Motor neuron (in vitro differentiated cells): ENCODE data around the gene TLN1. TPM values are rescaled to one million over a fixed set of nuclear protein-coding genes. Genes with fewer than 3 reads are reported as not detected.

Experiments
- ATAC-seq, 8 experiments: fragments of 200-7000 bp; cut with Tn5 transposase; replicated peaks in 6 of 8; 2 replicates each; pipeline ENCODE4 v1.8.0; 2021; ENCODE audit warnings: mild to moderate bottlenecking in 8 of 8, moderate library complexity in 8 of 8
- H3K27ac ChIP-seq, 2 donors: fragments of 250-450 bp; sonication (Bioruptor Pico); 2 replicates each; pipeline ENCODE4 v1.9.0; 2021; ENCODE audit warnings: antibody characterized with exemption in 2 of 2, mild to moderate bottlenecking in 2 of 2, moderate library complexity in 1 of 2
- H3K4me1 ChIP-seq, 2 donors: fragments of 250-450 bp; sonication (Bioruptor Pico); replicated peaks in 1 of 2; 2 replicates each; pipeline ENCODE4 v1.6.1; 2021; ENCODE audit warnings: antibody characterized with exemption in 2 of 2, mild to moderate bottlenecking in 2 of 2, moderate library complexity in 1 of 2
- H3K4me3 ChIP-seq, 5 donors: fragments of 250-450 bp; sonication (Bioruptor Pico); 2 replicates each; pipeline ENCODE4 v1.9.0; 2021; ENCODE audit warnings: antibody characterized with exemption in 5 of 5, mild to moderate bottlenecking in 5 of 5, moderate library complexity in 4 of 5
- WGBS, 10 experiments: fragments of 450-650 bp; shearing (Covaris generic); methylation state at CpG; one replicate each; pipeline ENCODE4 v1.0.0; 2022; 5-methylcytosine and 5-hydroxymethylcytosine counted together
- in situ Hi-C, 9 experiments: fragments of 400-800 bp; cut with MboI; loops; one replicate each; pipeline ENCODE4 v1.15.0; 2021; ENCODE audit warnings: low sequenced_read_pairs in 9 of 9, low pct_unique_long_range_greater_than_20kb in 2 of 9; ENCODE audit not compliant: unreplicated experiment in 9 of 9
- total RNA-seq, 8 experiments: library from RNA; unstranded; fragments of 300-600 nt; gene quantifications; 2 replicates each; pipeline versions ENCODE4 v1.2.3 to v1.2.4, GENCODE V29; 2022

TLN1 gene
- total RNA-seq, 8 experiments from 2014 or later = 6.9 to 138 (median 44.6) TPM

DNA sequence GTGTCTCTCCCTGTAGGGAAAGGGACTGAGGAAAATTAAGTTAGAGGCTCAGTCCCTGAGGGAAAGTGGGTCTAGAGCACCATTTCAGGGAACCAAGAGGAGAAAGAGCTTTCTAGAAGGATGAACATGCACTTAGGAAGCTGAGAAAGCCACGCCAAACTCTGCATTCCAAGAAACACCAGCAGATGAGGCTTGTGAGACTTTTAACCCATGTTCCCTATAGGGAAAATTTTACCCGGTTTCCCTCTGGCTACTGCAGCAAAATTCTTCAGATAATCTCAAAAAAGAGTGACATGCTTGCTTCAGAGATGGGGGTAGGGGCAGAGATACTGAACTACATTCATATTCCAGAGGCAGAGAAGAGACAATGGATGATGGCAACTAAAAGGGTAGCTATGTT lies 8.6 kb downstream of the TLN1 start:
- Histone ChIP-seq H3K4me1 (peaks cover under 1 to 11% of the 10 kb centered on the region in 2 donors), H3K4me3 (no peak overlapping the region), H3K27ac (no peak overlapping the region)
- no peak for ATAC-seq
- 60 to 100% (median 100%) methylated on average over 1 to 2 of the region's 2 CpGs; no CpG with 5 or more reads in 3 of the 10 experiments for WGBS, 10 experiments
- in situ Hi-C loops = no loop called here

DNA sequence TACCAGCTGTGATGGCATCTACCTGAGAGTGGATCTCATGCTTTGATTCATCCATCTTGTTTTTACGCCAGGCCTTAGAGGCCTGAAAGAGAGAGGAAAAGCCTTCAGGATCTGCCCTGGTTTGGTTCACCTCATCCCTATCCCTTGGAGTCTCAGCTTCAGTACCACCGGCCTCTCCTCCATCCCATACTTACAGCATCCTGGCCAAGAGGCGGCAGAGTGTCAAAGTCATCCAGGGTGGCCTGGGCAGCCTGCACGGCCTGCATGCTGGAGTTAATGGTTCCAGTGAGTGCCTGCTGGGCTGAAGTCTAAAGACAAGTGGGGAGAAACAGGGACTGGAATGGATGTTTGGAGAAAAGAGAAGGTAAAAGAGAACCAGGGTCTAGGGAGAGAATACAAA lies 12.4 kb downstream of the TLN1 start:
- ATAC-seq = no peak
- Histone ChIP-seq H3K4me1 (no peaks in the 10 kb centered on the region), H3K27ac (no peak overlapping the region), H3K4me3 (no peak overlapping the region)
- WGBS, 10 experiments = 83 to 100% (median 97%) methylated on average over 1 to 3 of the region's 4 CpGs; no CpG with 5 or more reads in 4 of the 10 experiments
- in situ Hi-C loops = no loop called here

GRCh38 chr9:35718721-35719511 lies 13.1 kb downstream of the TLN1 start:
- Histone ChIP-seq H3K27ac (no peak overlapping the region), H3K4me1 (no peaks in the 10 kb centered on the region), H3K4me3 (no peak overlapping the region)
- ATAC-seq = no peak
- WGBS, 10 experiments = 20 to 100% (median 89%) methylated on average over 1 to 8 of the region's 15 CpGs; no CpG with 5 or more reads in 2 of the 10 experiments
- in situ Hi-C loops = no loop called here

DNA sequence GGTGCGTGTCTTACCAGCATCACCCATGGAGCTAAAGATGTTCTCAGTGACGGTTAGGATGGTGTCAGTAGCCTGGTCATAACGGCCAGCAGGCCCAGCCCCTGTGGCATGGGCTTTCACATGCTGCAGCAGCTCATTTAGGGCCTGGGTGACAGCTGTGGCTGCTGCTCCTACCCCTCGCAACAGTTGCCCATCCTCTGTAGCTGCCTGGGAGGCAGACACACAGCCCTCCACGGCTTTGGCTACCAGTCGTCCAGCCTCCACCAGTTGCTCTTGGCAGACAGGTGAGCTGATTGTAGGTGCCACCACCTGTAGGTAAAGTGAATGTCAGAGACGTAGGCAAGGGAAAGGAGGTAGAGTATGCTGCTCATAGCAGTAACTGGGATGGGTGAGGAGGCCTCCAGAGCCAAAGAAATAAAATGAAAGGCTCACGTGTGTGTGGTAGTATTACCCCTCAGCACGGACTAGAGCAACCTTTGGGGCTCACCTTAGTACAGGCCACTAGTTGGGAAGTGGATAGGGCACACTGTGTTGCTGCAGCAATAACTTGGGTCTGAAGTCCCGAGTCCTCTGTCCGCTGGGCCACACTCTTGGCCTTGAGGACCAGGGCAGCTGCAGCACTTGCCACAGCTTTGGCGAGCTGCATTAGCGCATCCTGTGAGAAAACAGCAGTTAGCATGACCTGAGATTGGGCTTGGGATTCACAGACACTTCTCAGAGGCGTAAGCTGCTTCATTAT lies 14.7 kb downstream of the TLN1 start:
- WGBS, 10 experiments = 80 to 100% (median 100%) methylated on average over 1 to 10 of the region's 14 CpGs; no CpG with 5 or more reads in 3 of the 10 experiments
- H3K27ac ChIP-seq = no peak overlapping the region
- in situ Hi-C loops = no loop called here

GRCh38 chr9:35716230-35716629 lies 15.8 kb downstream of the TLN1 start:
- H3K4me1 ChIP-seq = no peaks in the 10 kb centered on the region
- WGBS, 10 experiments = 60 to 100% methylated on average over 1 to 3 of the region's 4 CpGs; no CpG with 5 or more reads in 8 of the 10 experiments
- in situ Hi-C loops = no loop called here
- H3K27ac ChIP-seq = no peak overlapping the region
- no peak overlapping the region for H3K4me3 ChIP-seq
- peak in 1 of 8 experiments; percentile 63 for ATAC-seq

More for the DNA sequence above, 14.7 kb downstream of the TLN1 start:
- H3K4me1 ChIP-seq = no peaks in the 10 kb centered on the region
- ATAC-seq = no peak
- H3K4me3 ChIP-seq = no peak overlapping the region

DNA sequence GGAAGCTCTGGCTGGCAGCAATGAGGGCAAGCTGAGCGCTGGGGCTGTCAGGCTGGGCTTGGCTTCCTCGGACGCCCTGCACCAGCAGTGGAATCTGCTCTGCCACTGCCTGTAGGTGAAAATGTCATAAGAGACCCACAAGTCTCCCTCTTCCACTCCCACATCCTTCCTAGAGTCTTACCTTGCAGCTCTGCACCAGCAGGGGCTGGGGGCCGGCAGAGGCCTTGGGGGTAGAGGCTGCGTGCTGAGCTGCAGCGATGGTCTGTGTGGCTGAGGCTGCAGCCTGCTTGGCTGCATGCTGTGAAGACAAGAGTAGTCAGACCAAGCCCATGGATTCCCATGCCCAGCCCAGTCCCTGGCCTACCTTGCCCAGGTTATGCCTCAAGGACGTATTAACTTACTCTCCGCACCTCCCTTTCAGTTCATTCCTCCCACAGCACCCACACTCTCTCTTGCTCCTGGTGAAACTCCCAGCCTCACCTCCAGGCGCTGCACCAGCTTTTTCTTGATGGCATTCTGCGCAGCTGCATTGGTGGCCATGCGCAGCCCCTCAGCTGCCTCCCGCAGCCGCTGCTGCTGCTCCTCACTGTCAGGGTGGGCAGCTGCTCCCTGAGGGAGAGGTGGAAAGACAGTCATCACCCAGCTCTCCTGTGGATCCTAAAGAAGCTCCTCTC lies 17.3 kb downstream of the TLN1 start:
- WGBS, 10 experiments = 80 to 100% (median 94%) methylated on average over 3 to 9 of the region's 13 CpGs; no CpG with 5 or more reads in 4 of the 10 experiments
- Histone ChIP-seq H3K4me3 (no peak overlapping the region), H3K4me1 (no peaks in the 10 kb centered on the region), H3K27ac (no peak overlapping the region)
- in situ Hi-C loops = no loop called here
- ATAC-seq = no peak

- WGBS, 10 experiments = 90 to 100% (median 100%) methylated on average over 2 to 4 of the region's 6 CpGs; no CpG with 5 or more reads in 7 of the 10 experiments
Measured at GRCh38 chr9:35714123-35714522, 17.9 kb downstream of the TLN1 start.

GRCh38 chr9:35713578-35713977 lies 18.4 kb downstream of the TLN1 start:
- 88 to 100% (median 98%) methylated on average over 2 to 3 of the region's 3 CpGs for WGBS, 10 experiments
- no peaks in the 10 kb centered on the region for H3K4me1 ChIP-seq
- in situ Hi-C loops = no loop called here
- no peak for ATAC-seq
- no peak overlapping the region for H3K4me3 ChIP-seq
- H3K27ac ChIP-seq = no peak overlapping the region

More at GRCh38 chr9:35714123-35714522, 17.9 kb downstream of the TLN1 start:
- no peak for ATAC-seq
- H3K4me1 ChIP-seq = no peaks in the 10 kb centered on the region
- no peak overlapping the region for H3K27ac ChIP-seq
- no peak overlapping the region for H3K4me3 ChIP-seq
- in situ Hi-C loops = no loop called here

DNA sequence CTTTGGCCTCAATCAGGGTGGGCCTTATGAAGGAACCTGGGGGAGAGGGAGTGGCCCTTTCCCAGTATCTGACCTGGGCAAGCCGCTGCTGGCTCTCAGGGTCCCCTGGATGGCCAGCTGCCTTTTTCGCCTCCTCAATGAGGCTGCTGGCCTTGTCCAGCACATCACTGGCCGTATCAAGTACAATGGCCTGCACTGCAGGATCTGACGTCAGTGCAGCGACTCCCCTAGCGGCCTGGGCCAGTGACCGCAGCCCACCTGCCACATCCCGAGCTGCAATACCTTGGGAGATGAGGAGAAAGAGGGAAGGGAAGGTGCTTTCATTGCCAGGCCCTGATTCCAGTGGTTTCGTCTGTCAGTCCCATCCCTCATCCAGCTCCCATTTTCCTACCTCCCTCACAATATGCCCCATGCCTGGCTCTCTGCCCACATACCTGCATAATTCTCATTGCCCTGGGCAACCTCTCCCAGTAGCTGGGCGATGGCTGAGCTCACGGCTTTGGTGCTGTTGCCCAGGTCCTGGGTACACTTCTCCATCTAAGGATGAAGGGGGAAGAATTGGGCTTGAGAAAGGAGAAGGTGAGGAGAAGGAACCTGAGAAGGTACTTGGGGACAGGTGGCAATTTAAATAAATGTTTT lies 19.1 kb downstream of the TLN1 start:
- no peak overlapping the region for H3K27ac ChIP-seq
- no peaks in the 10 kb centered on the region for H3K4me1 ChIP-seq
- H3K4me3 ChIP-seq = no peak overlapping the region
- ATAC-seq = peak in 1 of 8 experiments; percentile 44
- WGBS, 10 experiments = 80 to 93% (median 90%) methylated on average over 2 to 5 of the region's 11 CpGs; no CpG with 5 or more reads in 3 of the 10 experiments
- in situ Hi-C loops = no loop called here

DNA sequence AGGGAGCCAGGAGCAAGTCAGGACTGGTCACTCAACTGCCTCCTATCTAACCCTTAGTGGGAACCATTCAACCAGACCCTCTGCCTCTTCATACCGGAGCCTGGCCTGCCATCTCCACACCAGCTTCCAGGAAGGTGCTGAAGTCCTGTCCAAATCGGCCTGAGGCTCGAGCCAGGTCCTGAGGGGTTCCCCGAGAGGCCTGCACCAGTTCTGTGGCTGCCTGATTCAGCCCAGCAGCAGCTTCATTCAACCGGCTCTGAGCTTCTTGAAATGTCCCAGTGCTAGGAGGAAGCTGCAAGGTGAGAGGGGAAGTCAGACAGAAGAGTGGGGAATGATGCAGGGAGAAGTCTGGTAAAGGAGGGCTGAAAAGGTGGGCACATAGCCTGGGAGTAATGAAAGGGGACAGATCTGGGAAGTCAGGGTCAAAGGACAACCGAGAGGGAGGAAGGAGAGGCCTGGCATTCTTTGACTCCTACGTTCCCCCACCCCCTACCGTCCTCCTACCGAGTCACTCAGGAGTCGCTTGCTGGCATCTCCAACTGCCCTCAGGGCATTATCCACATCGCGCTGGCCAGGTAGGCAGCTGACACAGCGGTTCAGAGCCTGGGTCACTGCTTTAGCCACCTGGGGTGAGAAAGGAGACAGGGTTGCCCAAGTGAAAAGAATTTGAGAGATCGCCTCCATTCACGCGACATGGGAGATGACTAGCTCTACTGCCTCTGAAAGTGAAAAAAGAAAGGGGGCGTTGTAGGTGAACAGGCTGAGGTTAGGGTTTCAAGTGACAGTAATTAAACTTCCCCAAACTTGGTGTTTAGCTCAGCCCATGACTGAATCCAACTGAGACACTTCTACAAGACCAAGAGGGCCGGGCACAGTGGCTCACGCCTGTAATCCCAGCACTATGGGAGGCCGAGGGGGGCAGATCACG lies 20.2 kb downstream of the TLN1 start:
- WGBS, 10 experiments = 53 to 100% (median 94%) methylated on average over 2 to 13 of the region's 21 CpGs
- no peak for ATAC-seq

GRCh38 chr9:35710818-35711500 lies 21.0 kb downstream of the TLN1 start:
- no peak for ATAC-seq
- no peaks in the 10 kb centered on the region for H3K4me1 ChIP-seq
- in situ Hi-C loops = no loop called here
- H3K27ac ChIP-seq = no peak overlapping the region
- H3K4me3 ChIP-seq = no peak overlapping the region
- 70 to 100% (median 95%) methylated on average over 1 to 3 of the region's 7 CpGs; no CpG with 5 or more reads in 1 of the 10 experiments for WGBS, 10 experiments

More for the DNA sequence above, 20.2 kb downstream of the TLN1 start:
- H3K27ac ChIP-seq = no peak overlapping the region
- no peaks in the 10 kb centered on the region for H3K4me1 ChIP-seq
- in situ Hi-C loops = no loop called here
- no peak overlapping the region for H3K4me3 ChIP-seq
